Stimulated activated CD8-positive, alpha-beta memory T cell treated with anti-CD3 and anti-CD28 coated beads, Interleukin-2, amount 100 ng/mL, for 1 hour (primary cell): ENCODE data around the gene GPC3.
"Not testable (repeated sequence)": the region's sequence is repeated elsewhere in the genome, so short reads cannot be mapped to it uniquely, and the experiment has no call there.

Experiments used
- DNase-seq, 2 donors: peaks; one replicate each; pipeline ENCODE4 v3.0.0-alpha.2; 2020; ENCODE audit warnings: low read depth in 2 of 2

The GPC3 gene

DNA sequence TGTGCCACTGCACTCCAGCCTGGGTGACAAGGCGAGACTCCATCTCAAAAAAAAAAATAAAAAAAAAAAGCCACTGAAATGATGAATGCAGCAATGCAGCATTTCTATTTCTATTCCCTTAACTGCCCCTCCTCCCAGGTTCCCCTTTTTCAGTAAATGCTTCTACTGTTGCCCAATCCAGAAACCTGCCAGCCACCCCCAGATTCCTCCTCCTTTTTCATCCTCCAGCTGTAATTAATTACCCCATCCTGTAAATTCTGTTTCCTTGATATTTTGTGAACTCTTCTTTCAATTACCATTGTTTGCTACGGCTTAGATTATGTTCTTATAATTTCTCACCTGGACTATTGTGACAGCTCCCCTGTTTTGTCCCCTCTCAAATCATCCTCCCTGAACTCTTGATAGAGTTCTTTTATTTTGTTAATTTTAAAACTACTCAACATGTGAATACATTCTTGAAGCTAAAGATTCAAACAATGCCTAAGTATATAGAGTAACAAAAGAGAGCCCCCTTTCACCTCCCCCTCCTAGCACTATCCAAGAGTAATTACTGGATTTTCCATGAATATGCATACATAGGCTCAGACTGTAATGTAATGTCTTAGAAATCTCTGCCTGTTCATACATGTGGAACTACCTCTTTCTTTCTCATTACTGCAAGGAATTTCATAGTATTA lies 429.5 kb downstream of the GPC3 start:
- DNase-seq: no peak

DNA sequence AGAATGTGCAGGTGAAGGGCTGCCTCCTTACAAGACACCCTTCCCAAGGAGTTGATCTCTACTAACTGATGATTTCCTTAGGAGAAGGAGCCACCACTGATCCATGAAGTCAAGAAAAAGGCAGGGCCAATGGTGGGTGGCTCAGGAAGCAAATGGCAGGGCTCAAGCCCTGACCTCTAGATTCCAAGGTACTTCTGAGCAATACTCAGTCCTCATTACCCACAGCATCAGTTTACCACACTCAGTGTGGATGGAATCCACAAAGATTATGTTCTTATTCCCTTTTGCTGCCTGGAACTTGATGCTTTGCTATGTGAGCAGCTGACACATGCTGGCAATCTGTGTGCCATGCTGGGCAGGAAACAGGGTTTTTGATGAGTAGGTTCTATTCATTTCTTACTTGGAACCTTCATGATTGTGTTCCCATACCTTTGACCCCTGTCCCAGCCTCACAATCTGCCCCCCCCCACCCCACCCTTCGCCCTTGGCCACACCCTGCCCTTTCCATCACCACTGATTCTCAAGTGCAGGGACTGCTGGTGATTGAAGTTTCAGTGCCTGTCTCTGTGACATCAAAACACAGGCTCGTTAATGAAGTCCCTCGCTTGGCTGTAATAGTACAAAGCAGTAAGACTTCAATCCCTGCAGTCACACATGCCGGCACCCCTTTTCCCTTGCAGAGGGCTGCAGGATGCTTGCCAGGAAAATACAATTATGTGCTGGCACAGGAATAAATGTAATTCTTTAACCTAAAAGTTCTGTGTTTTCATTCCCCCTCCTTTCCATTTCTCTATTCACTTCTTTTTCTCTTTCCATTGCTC lies 434.5 kb downstream of the GPC3 start:
- DNase-seq: no peak

DNA sequence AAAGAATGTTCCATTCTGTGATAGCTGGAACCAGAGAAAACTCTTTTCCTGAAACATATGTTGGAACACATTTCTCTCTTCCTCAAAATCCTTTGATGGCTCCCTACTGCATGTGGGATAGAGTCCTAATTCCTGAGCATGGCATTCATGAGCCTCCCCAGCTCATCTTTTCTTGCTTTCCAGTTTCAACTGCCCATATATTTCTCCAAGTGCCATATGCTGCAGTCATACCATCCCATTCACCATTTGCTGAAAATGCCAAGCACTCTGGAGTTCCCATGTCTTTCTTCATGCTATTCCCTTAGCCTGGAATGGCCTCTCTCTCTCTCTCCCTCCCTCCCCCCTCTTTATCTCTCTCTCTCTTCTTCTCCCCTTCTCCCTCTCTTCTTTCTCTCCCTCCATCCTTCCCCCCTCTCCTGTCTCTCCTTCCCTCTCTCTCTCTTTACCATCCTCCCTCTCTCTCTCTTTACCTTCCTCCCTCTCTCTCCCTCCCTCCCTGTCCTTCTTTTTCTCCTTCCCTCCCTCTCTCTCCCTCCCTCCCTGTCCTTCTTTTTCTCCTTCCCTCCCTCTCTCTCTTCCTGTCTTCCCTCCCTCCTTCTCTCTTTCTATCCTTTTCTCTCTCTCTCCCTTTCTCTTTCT lies 436.0 kb downstream of the GPC3 start:
- no peak for DNase-seq

DNA sequence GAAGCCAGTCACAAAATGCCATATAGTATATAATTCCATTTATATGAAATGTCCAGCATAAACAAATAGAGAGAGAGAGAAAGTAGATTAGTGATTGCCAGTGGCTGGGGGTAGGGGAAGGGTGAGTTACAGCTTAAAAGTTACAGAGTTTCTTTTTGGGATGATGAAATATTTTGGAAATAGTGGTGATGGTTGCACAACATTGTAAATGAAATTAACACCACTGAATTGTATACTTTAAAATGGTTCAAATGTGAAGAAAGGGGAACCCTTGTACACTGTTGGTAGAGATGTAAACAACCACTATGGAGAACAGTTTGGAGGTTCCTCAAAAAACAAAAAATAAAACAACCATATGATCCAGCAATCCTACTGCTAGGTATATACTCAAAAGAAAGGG lies 439.0 kb downstream of the GPC3 start:
- DNase-seq: no peak

DNA sequence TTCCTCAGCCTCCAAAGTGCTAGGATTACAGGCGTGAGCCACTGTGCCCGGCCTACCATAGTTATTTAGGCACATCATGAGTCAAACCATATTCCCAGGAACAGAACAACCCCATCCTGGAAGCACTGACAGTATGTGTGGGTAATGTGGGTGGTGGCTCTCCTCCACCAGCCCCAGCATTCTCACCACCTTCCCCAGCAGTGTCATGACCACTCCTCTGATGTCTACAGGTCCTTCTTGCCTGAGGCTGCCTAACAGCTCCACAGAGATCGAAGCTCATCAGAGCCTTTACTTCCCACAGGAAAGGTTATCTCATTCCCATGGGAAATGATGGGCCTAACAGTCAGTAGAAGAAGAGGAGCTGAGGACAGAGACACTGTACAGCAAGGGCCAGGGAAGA lies 440.6 kb downstream of the GPC3 start:
- DNase-seq: no peak

DNA sequence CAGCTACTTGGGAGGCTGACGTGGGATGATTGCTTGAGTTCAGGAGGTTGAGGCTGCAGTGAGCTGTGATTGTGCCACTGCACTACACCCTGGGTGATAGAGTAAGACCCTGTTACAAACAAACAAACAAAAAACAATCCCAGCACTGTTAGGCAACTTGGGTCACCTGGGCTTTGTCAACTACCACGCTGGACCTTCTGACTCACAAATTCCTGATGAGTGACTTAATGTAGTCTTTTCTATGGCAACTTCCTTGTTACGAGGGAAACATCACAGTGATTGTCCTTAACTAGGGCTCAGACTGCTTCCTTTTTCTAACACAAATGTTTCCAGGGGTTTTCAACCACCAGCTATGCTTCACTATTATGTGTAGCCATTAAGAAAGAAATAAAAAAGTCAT lies 441.3 kb downstream of the GPC3 start:
- DNase-seq: no peak

DNA sequence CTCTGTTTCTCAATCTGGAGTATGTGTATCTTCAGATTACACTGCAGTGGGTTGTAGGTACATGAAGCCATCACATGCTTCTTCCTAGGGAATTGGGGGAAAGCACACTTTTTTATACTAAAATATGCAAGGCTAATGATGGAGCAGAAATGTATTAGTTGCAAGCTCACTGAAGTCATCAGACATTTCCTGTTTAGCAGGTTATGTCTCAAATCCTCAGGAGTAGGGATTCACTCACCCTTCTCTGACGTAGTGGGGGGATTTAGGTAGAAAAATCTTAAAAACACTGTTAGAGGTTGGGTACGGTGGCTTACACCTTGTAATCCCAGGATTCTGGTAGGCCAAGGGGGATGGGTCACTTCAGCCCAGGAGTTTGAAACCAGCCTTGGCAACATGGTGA lies 441.7 kb downstream of the GPC3 start:
- DNase-seq: no peak

DNA sequence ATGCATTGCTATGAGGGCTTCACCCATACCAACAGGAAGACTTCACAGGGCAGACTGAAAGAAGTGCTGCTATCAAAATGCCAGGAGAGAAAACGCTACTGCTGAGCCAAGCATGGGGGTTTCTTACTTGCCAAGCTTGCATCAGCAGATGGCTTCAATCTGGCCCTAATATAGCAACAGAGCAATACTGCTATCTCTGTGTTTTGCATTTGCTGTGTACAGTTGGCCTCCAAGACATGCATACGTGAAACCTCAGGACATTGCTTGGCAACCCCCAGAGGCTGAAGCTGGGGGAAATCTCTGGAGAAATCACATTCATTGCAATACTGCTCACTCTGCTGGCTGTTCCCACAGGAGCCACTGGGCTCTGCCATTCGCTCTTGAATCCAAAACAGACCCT lies 442.9 kb downstream of the GPC3 start:
- no peak for DNase-seq

DNA sequence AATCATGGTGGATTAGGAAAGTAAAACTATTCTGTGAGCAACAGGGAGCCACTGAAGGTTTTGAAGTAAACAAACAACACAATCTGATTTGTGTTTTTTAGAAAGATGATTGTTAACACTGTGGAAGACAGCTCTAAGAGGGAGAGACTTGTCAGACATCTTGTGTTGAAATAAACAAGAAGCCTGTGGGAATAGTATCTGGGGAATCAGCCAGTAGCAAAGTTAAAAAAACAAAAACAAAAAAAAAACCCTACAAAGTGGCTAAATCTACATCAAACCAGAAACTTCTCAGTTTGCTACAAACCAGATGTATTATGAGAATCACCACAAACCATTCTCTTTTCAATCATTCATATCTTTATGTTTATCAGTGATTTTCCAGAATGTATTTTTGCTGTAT lies 444.4 kb downstream of the GPC3 start:
- no peak for DNase-seq

DNA sequence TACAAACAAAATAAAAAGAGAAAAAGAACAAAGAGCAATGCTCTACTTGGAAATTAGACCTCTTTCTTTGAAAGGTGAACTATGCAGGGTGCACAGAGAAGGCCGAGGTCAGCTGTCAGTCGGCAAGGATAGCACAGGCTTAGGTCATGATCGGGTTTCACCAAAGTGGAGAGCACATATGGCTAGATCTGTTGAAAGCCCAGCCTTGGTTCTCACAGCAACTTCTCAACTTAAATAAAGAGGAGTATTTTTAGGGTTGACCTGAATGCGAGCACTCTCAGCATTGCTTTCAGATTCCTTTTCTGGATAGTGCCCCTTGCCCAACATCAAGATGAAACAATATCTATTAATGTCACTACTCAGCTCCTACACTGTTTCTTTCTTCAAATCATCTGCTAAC lies 447.2 kb downstream of the GPC3 start:
- no peak for DNase-seq

DNA sequence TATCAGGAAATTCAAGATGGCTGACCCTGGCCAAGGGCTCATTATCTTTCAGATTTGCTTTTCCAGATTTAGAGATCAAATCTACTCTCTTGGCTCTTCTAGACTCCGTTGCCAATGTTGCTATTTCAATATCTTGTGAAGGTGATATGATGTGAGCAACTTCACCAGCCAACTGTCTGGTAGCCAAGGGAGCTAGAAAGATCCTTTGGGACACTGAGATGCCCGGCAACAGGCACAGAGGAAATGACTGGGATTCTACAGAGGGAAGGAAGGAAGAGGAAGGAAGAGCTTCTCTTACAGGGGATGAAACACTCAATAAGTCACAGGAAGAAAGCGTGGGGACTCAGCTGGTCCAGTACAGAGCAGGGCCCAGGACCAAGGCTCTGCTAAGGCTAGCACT lies 448.3 kb downstream of the GPC3 start:
- DNase-seq: no peak

DNA sequence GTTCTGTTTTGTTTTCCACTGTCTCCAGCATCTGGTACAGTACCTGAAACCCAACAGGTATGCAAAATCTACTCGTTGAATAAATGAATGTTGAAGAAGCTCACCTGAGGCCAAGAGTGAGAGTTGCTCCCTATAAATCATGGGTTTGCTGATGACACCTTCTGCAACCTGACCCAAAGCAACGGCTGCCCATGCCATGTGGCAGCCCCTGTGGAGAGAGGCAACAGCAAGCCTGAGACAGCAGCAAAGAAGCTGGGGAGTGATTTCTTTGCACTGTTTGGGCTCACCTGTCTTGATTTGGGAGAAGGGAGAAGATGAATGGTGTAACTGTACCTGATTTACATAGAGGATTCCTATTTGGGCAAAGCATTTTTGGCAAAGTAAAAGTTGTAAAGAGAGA lies 450.3 kb downstream of the GPC3 start:
- DNase-seq: no peak

DNA sequence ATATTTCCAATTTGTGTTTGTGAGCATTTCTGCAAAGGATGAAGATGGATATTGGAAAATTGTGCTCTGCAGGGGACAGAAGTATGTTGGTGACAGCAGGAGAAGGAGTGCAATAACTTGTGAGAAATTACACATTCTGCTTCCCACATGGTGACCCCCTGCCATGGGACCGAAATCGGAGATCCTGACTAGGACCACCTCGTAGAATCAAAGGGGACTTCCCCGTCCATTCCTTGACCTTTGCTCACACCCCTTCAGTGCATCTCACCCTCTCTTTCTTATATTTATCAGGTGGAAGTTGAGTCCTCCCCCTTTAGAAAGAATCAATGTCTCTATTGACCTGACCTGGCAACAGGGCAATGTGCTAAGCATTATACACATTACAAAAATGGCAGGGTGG lies 451.2 kb downstream of the GPC3 start:
- DNase-seq: no peak

DNA sequence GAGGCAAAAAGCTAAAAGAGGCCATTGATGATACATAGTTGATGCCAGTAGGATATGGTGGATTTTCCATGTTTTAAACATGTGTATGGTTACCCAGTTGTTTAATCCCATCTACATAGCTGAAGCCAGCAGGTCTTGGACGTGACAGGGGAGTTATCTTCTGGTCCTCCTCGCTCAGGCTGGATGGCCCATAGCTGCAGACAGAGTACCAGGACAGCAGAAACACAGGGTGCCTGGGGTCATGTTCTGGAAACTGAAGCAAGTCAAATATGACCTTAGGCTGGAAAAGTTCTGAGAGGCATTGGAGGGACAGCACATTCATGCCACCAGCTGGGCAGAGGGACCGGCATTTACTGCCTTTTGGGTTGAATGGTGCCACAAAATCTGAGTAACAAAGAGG lies 452.1 kb downstream of the GPC3 start:
- no peak for DNase-seq

DNA sequence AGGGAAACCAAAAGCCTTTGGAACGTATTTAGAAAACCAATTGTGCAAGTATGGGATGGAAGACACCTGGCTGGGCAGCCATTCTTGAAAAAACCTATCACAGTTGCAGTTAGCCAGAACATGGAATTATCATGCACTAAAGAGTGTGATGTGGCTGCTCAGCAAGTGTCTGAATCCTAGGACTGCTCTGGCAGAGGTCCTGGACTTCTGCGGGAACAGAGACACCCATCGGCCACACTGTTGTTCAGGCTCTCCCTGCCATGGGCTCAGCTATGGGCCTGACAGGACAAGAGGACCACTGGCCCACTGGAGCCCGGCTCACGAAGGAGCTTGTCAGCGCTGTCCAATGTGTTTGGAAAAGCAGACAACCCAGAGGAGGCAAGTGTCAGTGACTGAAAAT lies 454.4 kb downstream of the GPC3 start:
- DNase-seq: no peak

DNA sequence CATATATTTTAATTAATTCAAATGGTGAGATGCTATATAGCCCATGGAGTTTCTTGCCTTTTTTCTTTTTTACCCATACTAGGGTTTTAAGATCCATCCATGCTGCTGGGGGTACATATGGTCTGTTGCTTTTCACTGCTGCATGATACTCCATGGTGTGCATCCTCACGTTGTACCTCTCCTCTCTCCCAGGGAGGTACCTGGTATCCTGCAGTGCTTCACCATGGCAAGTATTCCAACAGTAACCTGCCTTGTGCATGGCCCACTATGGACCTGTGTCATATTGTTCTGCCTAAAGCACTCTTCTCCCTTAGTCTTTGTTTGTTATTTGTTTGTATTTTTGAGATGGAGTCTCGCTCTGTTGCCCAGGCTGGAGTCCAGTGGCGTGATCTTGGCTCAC lies 455.8 kb downstream of the GPC3 start:
- DNase-seq: no peak

DNA sequence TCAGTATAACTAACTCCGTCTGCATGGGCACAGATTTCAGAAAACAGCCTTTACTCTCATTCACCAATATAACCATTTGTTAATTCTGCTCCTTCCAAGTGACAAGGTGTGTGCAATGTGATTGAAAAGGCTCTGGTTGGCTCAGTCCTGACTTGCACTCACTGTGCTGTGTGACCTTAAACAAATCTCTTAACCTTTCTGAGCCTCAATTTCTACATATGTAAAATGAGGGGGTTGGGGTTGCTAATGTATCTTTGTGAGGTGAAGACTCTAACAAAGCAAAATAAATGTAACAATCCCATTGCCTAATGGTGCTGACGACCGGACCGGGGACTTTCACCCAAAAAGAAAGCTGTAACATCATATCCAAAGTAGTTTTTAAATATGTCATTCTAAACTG lies 457.6 kb downstream of the GPC3 start:
- DNase-seq: no peak

DNA sequence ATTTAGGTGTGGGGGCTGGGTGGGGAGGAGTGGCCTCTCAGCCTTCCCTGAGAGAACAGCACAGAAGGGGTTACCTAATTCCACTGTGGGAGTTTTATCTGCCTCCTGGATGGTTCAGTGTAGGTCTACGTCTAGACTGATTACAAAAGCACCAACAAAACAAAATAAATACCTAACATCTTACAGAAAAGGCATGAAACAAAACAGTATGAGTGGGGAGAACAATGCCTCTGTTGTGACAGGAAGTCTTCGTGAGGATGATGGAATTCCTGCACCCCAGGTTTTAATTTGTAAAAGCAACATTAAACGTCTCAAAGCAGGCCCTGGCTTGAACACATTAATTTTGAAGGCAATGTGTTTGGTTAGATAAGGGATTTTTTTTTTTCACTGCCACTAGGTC lies 458.0 kb downstream of the GPC3 start:
- no peak for DNase-seq

DNA sequence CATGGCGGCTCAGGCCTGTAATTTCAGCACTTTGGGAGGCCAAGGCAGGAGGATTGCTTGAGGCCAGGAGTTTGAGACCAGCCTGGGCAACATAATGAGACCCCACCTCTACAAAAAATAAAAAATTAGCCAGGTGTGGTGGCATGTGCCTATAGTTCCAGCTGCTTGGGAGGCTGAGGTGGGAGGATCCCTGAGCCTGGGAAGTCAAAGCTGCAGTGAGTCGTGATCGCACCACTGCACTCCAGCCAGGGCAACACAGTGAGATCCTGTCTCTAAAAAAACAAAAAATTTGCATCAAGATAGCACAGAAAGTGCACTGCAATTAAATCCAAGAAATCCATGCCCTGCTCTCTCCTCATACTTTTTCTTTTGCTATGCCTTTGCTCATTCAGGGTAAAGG lies 458.6 kb downstream of the GPC3 start:
- DNase-seq: not testable (repeated sequence)

DNA sequence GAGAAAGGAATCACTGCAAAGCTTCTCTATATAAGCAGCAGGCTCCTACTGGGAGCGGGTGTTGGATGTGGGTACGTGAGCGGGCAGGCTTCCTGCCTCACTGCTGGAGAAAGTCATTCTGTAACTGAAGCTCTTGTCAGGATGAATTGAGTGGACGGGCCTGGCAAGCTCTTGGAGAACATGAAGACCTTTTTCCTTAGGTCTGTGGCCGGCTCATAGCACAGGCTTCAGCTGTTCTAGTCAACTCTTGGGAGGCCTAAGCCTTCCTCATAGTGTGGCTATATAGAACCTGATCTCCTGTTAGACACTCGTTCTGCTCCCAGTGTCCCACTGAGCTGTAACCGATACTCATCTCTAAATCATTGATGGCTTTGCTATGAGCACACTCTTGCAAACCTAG lies 461.9 kb downstream of the GPC3 start:
- DNase-seq: no peak

DNA sequence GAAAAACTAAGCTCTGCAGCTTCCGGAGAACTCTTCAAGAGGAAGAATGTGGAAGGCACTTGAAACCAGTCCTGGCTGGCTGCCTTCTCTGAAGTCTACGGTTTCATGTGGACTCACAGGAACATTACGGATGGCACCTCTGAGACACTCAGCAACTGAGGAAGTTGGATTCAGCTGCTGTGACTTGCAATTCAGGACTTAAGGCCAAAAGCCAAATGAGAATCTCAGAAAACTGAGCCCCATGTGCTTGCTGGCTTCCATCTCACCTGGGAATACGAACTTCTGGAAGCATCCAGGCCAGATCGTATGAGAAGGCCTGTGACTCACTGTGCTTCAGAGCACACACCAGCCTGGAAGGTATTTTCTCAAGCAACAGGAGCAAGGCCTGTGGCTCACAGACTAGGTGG lies 462.3 kb downstream of the GPC3 start:
- no peak for DNase-seq

DNA sequence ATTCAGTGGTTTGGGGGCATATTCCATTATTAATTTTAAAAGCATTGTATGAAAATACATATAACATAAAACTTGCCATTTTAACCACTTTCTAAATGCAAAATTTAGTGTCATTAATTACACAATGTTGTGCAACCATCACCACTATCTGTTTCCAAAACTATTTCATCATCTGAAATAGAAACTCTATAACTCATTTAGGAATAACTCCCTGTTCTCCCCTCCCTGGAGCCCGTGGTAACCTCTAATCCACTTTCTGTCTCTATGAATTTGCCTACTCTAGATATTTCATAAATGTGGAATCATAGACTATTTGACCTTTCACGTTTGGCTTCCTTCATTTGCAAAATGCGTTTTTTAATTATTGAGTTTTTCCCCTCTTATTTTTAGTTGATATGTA lies 468.7 kb downstream of the GPC3 start:
- DNase-seq: no peak

DNA sequence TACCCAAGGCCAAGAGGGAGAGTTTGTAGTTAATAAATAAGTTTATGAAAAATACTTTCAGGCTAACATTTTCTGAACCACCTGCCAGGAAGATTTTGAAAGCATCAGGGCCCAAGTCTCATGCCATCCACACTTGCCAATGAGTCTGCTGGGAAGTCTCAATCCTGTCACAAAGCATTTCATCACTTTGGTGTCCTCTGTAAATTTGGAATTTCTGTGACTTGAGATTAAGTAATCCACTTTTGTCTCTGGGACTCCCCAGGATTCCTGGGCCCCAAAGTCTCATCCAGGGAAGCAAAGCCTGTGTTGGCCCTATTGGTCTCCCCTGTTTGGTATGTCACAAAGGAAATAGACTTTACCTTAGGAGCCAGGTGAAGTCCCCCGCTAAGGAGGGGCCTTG lies 470.9 kb downstream of the GPC3 start:
- DNase-seq: no peak
